ENCODE results near the gene DGKQ.
"Not testable (repeated sequence)": the region's sequence is repeated elsewhere in the genome, so short reads cannot be mapped to it uniquely, and the experiment has no call there.

Gene DGKQ

GRCh38 chr4:976016-976415 lies 2.6 kb upstream of the DGKQ start:
- DNase-seq (ENCODE audit: low read depth in 3 of 3), result not testable (repeated sequence)

GRCh38 chr4:974668-975067 lies 1.3 kb upstream of the DGKQ start:
- DNase-seq (ENCODE audit: low read depth in 3 of 3), result no peak

GRCh38 chr4:972651-973424 lies 531 bp downstream of the DGKQ start:
- DNase-seq (ENCODE audit: low read depth in 3 of 3), result peak; percentile 46 to 72 (median 68)

- DNase-seq (ENCODE audit: low read depth in 3 of 3), result no peak
Measured at GRCh38 chr4:971666-972500, 1.5 kb downstream of the DGKQ start.

- no peak for DNase-seq (ENCODE audit: low read depth in 3 of 3)
Measured at GRCh38 chr4:970854-971520, 2.4 kb downstream of the DGKQ start.

GRCh38 chr4:970046-970745 lies 3.2 kb downstream of the DGKQ start:
- DNase-seq (ENCODE audit: low read depth in 3 of 3), result no peak

GRCh38 chr4:968621-969394 lies 4.6 kb downstream of the DGKQ start:
- no peak for DNase-seq (ENCODE audit: low read depth in 3 of 3)

GRCh38 chr4:968221-968620 lies 5.1 kb downstream of the DGKQ start:
- DNase-seq (ENCODE audit: low read depth in 3 of 3), result no peak

- no peak for DNase-seq (ENCODE audit: low read depth in 3 of 3)
Measured at GRCh38 chr4:967113-968104, 6.0 kb downstream of the DGKQ start.

- no peak for DNase-seq (ENCODE audit: low read depth in 3 of 3)
Measured at GRCh38 chr4:966266-967112, 6.9 kb downstream of the DGKQ start.

GRCh38 chr4:965766-966134 lies 7.6 kb downstream of the DGKQ start:
- no peak for DNase-seq (ENCODE audit: low read depth in 3 of 3)

GRCh38 chr4:965048-965765 lies 8.2 kb downstream of the DGKQ start:
- DNase-seq (ENCODE audit: low read depth in 3 of 3), result no peak

GRCh38 chr4:964346-965025 lies 8.9 kb downstream of the DGKQ start:
- DNase-seq (ENCODE audit: low read depth in 3 of 3), result no peak

GRCh38 chr4:963276-964225 lies 9.8 kb downstream of the DGKQ start:
- no peak for DNase-seq (ENCODE audit: low read depth in 3 of 3)

GRCh38 chr4:962231-963208 lies 10.8 kb downstream of the DGKQ start:
- DNase-seq (ENCODE audit: low read depth in 3 of 3), result no peak
